ENCODE data around the gene UCHL5.

GRCh38 chr1:193085263-193085662, 26.1 kb upstream of the UCHL5 start:
- TF ChIP-seq, protein P1, sequence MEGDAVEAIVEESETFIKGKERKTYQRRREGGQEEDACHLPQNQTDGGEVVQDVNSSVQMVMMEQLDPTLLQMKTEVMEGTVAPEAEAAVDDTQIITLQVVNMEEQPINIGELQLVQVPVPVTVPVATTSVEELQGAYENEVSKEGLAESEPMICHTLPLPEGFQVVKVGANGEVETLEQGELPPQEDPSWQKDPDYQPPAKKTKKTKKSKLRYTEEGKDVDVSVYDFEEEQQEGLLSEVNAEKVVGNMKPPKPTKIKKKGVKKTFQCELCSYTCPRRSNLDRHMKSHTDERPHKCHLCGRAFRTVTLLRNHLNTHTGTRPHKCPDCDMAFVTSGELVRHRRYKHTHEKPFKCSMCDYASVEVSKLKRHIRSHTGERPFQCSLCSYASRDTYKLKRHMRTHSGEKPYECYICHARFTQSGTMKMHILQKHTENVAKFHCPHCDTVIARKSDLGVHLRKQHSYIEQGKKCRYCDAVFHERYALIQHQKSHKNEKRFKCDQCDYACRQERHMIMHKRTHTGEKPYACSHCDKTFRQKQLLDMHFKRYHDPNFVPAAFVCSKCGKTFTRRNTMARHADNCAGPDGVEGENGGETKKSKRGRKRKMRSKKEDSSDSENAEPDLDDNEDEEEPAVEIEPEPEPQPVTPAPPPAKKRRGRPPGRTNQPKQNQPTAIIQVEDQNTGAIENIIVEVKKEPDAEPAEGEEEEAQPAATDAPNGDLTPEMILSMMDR (IDR thresholded peaks at IDR 0.05), result no peak
- TF ChIP-seq EZH2 (IDR thresholded peaks at IDR 0.05; ENCODE audit: borderline replicate concordance, insufficient read depth, low read depth, low read length, poor library complexity, severe bottlenecking), result no peak
